Measurements from ENCODE around the gene ENO2.

Gene ENO2

GRCh38 chr12:6943722-6944380, 29.5 kb downstream of the ENO2 start, which contains the start of the genes C12orf57 and RNU7-1:
Gene C12orf57 (plus strand): TSS chr12:6944022. CDS start chr12:6944122, 100 bp downstream.
Gene RNU7-1 (plus strand): TSS chr12:6943816.
- CTCF ChIA-PET = interaction anchor here (0.6 to 2.7 kb wide), 10 partner anchors 11 to 166 kb away, joined by 3 to 14 read pairs (median 4); partner anchors contain the start of gene C1RL
- H3K27ac ChIP-seq = peak within 1 kb of the TSS; percentile 97
- POLR2A ChIA-PET (ENCODE audit: low non-redundant PET) = interaction anchor here (0.6 to 2.1 kb wide), 6 partner anchors 8 to 165 kb away, joined by 3 to 24 read pairs (median 4); no protein-coding TSS in a partner anchor
- DNase-seq (ENCODE audit: low spot score) = peak; percentile 79
- TF ChIP-seq, protein P1, sequence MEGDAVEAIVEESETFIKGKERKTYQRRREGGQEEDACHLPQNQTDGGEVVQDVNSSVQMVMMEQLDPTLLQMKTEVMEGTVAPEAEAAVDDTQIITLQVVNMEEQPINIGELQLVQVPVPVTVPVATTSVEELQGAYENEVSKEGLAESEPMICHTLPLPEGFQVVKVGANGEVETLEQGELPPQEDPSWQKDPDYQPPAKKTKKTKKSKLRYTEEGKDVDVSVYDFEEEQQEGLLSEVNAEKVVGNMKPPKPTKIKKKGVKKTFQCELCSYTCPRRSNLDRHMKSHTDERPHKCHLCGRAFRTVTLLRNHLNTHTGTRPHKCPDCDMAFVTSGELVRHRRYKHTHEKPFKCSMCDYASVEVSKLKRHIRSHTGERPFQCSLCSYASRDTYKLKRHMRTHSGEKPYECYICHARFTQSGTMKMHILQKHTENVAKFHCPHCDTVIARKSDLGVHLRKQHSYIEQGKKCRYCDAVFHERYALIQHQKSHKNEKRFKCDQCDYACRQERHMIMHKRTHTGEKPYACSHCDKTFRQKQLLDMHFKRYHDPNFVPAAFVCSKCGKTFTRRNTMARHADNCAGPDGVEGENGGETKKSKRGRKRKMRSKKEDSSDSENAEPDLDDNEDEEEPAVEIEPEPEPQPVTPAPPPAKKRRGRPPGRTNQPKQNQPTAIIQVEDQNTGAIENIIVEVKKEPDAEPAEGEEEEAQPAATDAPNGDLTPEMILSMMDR (conservative IDR thresholded peaks at IDR 0.05; ENCODE audit: low read depth) = no peak

DNA sequence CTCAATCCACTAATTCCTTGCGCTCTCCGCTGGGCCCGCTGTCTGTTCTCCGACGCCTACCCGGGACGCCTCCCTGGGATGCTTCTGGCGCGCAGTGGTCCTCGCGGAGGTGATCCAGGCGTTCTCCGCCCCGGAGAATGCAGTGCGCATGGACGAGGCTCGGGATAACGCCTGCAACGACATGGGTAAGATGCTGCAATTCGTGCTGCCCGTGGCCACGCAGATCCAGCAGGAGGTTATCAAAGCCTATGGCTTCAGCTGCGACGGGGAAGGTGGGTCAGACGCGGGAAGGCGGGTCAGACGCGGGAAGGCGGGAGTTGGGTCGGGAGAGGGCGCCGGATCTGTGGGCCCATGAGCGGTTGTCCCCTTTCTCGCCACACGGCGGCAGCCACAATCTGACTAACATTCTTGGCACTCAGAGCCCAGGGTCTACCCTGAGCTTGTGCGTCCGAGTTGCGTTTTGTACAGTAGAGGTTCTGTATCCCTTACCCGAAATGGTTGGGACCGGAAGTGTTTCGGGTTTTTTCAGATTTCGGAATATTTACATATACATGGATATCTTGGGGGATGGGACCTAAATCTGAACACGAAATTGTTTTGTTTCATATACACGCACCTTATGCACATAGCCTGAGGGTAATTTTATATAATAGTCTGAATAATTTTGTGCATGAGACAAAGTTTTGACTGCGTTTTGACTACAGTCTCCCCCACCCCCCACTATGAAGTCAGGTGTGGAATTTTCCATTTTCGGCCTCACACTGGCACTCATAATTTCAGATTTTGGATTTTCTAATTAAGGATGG, 30.2 kb downstream of the ENO2 start:
- TF ChIP-seq, protein P1 (conservative IDR thresholded peaks at IDR 0.05; ENCODE audit: low read depth) = peak; percentile 74
- ChIA-PET POLR2A (ENCODE audit: low non-redundant PET) (interaction anchor here (0.6 to 2.4 kb wide), 9 partner anchors 9 to 164 kb away, joined by 3 to 24 read pairs (median 5); no protein-coding TSS in a partner anchor), CTCF (interaction anchor here (0.7 to 2.7 kb wide), 11 partner anchors 10 to 165 kb away, joined by 3 to 14 read pairs (median 4); partner anchors contain the start of gene C1RL)
- peak; percentile 84 for DNase-seq (ENCODE audit: low spot score)
- H3K27ac ChIP-seq = peak overlapping the region; percentile 97

DNA sequence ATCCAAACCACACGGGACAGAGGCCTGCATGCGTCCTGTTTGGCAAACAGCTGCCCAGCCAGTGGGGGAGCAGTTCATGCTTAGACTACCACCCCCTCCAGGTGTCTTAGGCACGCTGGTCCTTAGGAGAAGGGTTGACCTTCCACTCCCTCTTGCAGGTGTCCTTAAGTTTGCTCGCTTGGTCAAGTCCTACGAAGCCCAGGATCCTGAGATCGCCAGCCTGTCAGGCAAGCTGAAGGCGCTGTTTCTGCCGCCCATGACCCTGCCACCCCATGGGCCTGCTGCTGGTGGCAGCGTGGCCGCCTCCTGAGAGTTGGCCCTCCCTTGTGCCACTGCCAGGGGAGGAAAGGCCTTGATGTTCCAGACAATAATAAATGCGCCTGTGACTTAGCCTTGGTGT, 31.2 kb downstream of the ENO2 start:
- POLR2A ChIA-PET (ENCODE audit: low non-redundant PET) = interaction anchor here (0.6 to 2.4 kb wide), 8 partner anchors 9 to 162 kb away, joined by 3 to 12 read pairs (median 4); partner anchors contain the start of gene LPCAT3
- H3K27ac ChIP-seq = peak overlapping the region; percentile 97
- TF ChIP-seq, protein P1 (conservative IDR thresholded peaks at IDR 0.05; ENCODE audit: low read depth) = no peak
- no peak for DNase-seq (ENCODE audit: low spot score)
- CTCF ChIA-PET = interaction anchor here (0.9 to 2.7 kb wide), 4 partner anchors 14 to 164 kb away, joined by 4 to 14 read pairs (median 9); partner anchors contain the start of gene C1RL

- peak overlapping the region; percentile 97 for H3K27ac ChIP-seq
- TF ChIP-seq, protein P1 (conservative IDR thresholded peaks at IDR 0.05; ENCODE audit: low read depth) = no peak
- CTCF ChIA-PET = interaction anchor here (0.6 to 2.7 kb wide), 5 partner anchors 16 to 163 kb away, joined by 3 to 14 read pairs (median 4); partner anchors contain the start of gene C1RL
- POLR2A ChIA-PET (ENCODE audit: low non-redundant PET) = interaction anchor here (0.6 to 2.4 kb wide), 9 partner anchors 8 to 162 kb away, joined by 3 to 12 read pairs (median 4); partner anchors contain the start of gene LPCAT3
- peak; percentile 92 for DNase-seq (ENCODE audit: low spot score)
Measured at GRCh38 chr12:6946033-6946919, 31.9 kb downstream of the ENO2 start.

DNA sequence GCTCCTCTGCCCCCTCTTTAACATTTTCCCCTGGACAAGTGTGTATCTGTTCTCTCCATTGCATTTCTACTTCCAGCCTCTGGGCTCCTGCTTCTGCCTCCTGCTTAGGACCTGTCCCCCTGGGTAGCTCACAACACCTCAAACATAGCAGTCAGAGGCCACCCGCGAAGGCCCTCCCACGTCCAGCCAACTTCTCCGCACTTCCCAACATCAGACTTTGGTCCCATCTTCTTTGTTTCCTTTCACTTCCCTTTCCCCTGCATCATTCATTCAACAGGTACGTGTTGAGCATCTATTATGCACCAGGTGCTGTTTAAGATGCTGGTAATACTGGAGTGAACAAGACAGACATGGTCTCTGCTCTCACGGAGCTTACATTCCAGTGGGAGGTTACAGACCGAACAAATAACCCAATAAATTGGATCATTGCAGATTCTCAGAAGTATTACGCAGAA, 32.6 kb downstream of the ENO2 start:
- no peak for DNase-seq (ENCODE audit: low spot score)
- POLR2A ChIA-PET (ENCODE audit: low non-redundant PET) = interaction anchor here (0.5 to 2.4 kb wide), 5 partner anchors 11 to 161 kb away, joined by 3 to 12 read pairs (median 4); no protein-coding TSS in a partner anchor
- CTCF ChIA-PET = interaction anchor here (0.6 to 1.2 kb wide), 5 partner anchors 13 to 144 kb away, joined by 3 to 5 read pairs (median 3); no protein-coding TSS in a partner anchor
- TF ChIP-seq, protein P1 (conservative IDR thresholded peaks at IDR 0.05; ENCODE audit: low read depth) = no peak
- H3K27ac ChIP-seq = peak overlapping the region; percentile 97
